Kidney epithelial cell (primary cell): ENCODE data around the gene PBRM1. TPM values are rescaled to one million over a fixed set of nuclear protein-coding genes. Genes with fewer than 3 reads are reported as not detected.

ENCODE experiments used
- DNase-seq: peaks from one replicate; pipeline ENCODE4 v3.0.0-alpha.2; 2010; ENCODE audit warnings: low read depth
- H3K27me3 ChIP-seq: 2 replicates; pipeline ENCODE4 v1.6.0; 2011; ENCODE audit warnings: low read length; ENCODE audit not compliant: control insufficient read depth, insufficient read depth
- H3K36me3 ChIP-seq: 2 replicates; pipeline ENCODE4 v1.5.1; 2011; ENCODE audit warnings: low read length; ENCODE audit not compliant: control insufficient read depth, insufficient read depth
- H3K4me3 ChIP-seq: 2 replicates; pipeline ENCODE4 v1.5.1; 2011; ENCODE audit warnings: low read depth, mild to moderate bottlenecking, control low read depth, low read length
- total RNA-seq: library from RNA; depleted of rRNA; stranded (reverse); fragments of >200 nt; gene quantifications from 2 replicates; pipeline ENCODE4 v1.2.3, GENCODE V29; 2015
- TF ChIP-seq, protein P1 (sequence below): IDR thresholded peaks from 2 replicates; pipeline ENCODE4 v1.5.1; 2011; ENCODE audit warnings: mild to moderate bottlenecking, moderate library complexity, low read length, control low read depth, inconsistent platforms; ENCODE audit not compliant: insufficient read depth, poor library complexity, severe bottlenecking

PBRM1 gene
- total RNA-seq, 1 donor from 2014 or later: 89.5 TPM

DNA sequence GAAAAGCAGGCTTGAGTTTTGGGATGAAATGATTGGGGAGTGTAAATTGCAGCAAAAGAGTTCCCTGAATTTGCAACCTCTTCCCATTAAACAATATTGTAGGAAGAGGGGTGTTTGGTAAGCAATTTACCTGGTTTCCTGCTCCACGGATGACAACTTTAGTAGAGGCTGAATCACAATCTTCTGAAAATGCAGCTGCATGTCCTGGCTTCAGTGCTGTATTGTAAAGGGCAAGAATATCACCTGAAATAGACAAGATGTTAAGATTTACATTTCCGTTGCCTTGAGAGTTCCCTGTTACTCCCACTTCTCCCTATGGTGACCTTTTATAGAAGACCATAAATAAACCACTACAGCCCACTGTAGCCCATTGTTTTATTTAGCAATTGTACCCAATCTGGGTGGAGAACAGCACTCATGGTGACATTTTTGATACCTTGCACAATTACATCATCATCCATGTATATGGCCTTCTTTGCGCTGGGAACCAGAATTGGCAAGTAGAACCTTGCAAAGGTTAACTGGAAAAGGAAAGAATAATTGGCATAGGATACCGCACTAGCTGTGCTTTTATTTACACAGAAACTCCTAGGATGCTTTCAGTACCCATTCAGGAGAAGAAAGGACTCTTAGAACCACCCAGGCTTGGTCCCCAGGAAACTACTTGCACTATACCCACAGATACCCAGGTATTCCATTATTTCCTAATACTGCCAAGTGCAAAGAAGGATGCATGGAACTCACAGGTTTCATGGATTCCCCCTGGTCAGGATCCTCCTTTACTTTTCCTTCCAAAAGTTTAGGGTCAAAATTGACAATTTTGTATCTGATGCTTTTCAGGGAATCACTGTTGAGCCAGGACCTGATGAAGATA is 10.3 kb upstream of the PBRM1 start:
- peaks cover 2% of the 10 kb centered on the region for H3K36me3 ChIP-seq
- TF ChIP-seq, protein P1, sequence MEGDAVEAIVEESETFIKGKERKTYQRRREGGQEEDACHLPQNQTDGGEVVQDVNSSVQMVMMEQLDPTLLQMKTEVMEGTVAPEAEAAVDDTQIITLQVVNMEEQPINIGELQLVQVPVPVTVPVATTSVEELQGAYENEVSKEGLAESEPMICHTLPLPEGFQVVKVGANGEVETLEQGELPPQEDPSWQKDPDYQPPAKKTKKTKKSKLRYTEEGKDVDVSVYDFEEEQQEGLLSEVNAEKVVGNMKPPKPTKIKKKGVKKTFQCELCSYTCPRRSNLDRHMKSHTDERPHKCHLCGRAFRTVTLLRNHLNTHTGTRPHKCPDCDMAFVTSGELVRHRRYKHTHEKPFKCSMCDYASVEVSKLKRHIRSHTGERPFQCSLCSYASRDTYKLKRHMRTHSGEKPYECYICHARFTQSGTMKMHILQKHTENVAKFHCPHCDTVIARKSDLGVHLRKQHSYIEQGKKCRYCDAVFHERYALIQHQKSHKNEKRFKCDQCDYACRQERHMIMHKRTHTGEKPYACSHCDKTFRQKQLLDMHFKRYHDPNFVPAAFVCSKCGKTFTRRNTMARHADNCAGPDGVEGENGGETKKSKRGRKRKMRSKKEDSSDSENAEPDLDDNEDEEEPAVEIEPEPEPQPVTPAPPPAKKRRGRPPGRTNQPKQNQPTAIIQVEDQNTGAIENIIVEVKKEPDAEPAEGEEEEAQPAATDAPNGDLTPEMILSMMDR: no peak
- H3K27me3 ChIP-seq: no peaks in the 10 kb centered on the region
- DNase-seq: no peak
- no peak overlapping the region for H3K4me3 ChIP-seq

DNA sequence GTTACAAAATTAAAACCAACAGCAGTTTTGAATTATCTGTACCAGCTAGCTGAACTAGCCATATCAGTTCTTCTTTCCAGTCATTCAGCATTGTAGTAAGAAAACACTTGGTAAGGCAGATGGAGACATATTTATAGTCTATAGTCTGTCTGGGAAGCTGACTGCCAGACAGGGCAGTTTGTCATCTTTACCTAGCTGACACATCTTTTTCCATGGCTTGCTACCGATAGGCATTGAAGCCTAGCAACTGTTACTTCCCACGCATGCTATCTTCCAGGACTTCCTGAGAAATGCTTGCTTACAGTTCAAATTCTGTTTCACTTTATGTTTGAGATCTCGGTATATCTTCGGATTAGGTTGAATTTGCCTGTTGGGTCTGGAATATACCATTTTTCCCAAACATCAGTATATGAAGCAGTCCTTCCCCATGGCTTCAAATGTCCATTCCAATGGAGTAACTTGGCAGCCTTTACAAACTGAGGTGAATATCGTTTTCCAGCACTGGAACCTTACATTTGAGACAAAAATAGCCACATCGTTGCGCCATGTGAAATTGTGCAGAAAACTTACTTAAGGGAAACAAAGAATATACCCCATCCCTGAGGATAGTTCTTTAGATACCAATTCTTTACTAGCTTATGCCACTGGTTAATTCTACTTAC is 8.9 kb upstream of the PBRM1 start:
- DNase-seq: no peak
- H3K27me3 ChIP-seq: no peaks in the 10 kb centered on the region
- TF ChIP-seq, protein P1: no peak
- no peak overlapping the region for H3K4me3 ChIP-seq
- H3K36me3 ChIP-seq: peaks cover 4% of the 10 kb centered on the region

DNA sequence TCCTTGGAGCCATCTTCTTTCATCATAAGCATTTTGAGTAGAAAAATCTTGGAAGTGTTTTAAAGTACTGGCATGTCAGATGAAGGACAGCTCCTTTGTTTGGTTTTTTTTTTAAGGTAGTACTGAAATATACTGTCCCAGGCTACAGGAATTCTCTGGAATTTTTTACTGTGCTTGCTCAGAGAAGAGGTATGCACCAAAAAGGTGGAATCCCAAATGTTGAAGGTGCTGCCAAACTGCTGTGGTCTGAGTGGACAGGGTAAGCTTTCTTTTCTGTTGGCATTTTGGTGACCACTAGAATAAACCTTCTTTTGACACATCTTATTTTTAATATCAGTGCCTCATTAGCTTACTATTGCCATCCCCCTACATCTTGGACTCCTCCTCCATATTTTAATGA is 7.4 kb upstream of the PBRM1 start:
- no peak for DNase-seq
- Histone ChIP-seq H3K36me3 (peaks cover 7% of the 10 kb centered on the region), H3K27me3 (no peaks in the 10 kb centered on the region), H3K4me3 (no peak overlapping the region)
- TF ChIP-seq, protein P1: no peak

DNA sequence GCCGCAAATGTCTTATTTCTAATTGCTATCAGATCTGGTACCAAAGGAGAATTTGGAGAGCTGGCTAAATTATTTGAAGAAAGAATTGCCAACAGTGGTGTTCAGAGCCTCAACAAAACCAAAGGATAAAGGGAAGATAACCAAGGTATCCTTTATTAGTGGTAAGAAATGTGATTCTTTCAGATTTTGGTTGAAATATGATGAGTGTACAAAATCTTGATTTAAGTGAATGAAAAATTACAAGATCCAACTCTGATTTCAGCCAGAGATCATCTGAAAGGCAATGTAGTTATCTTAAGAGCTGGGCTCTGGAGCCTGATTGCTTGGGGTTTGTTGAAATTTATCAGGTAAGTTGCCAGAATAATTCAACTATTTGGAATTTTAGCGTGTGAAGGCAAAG is 4.8 kb upstream of the PBRM1 start:
- DNase-seq: no peak
- peaks cover 9% of the 10 kb centered on the region for H3K36me3 ChIP-seq
- TF ChIP-seq, protein P1: no peak
- H3K27me3 ChIP-seq: no peaks in the 10 kb centered on the region
- no peak overlapping the region for H3K4me3 ChIP-seq

DNA sequence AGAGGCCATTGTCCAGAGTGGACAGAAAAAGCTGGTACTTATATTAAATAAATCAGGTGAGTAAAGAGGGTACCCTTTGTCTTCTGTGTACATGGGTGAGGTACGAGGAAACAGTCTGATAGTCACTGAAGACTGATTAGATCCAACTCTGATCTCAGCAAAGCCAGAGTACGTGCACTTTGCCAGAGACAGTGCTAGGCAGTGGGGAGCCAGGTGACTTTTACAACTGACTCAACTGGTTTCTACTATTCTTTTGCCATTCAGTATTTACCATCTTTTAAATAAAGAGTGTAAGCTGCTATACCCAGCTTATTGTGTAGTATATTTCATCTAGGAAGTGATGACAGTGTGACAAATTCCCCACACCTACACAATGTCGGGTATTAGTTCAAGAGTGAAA is 3.4 kb upstream of the PBRM1 start:
- no peaks in the 10 kb centered on the region for H3K27me3 ChIP-seq
- H3K36me3 ChIP-seq: peaks cover 8% of the 10 kb centered on the region
- DNase-seq: no peak
- TF ChIP-seq, protein P1: no peak
- no peak overlapping the region for H3K4me3 ChIP-seq

DNA sequence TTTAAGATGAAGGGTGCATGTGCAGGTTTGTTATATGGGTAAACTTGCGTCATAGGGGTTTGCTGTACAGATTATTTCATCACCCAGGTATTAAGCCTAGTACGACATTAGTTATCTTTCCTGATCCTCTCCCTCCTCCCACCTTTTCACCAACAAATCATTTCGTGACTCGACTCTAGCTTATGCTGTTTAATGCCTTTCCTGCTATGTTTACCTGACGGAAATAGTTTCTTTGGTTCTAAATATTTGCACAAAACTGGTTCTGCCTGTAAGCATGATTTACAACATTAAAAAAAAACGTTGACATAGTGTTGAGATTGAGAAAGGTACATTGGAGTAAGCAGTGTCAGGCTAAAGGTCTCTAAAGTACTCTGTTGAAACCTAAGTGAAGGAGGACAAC is 2.6 kb upstream of the PBRM1 start:
- Histone ChIP-seq H3K36me3 (peaks cover 8% of the 10 kb centered on the region), H3K27me3 (no peaks in the 10 kb centered on the region), H3K4me3 (no peak overlapping the region)
- no peak for DNase-seq
- TF ChIP-seq, protein P1: no peak
